GM10248 (cell line): ENCODE data around the gene CD300A.

ENCODE experiments used
- CTCF ChIA-PET: fragments of 300-600 bp; sonication (Branson Sonifier 250); formaldehyde crosslinking; extraction: SDS; loops from one replicate; lab custom pipeline; 2021; ENCODE audit warnings: antibody characterized with exemption; lab: Yijun Ruan, JAX
- POLR2A ChIA-PET: fragments of 350-650 bp; sonication (Branson Sonifier 250); formaldehyde crosslinking; extraction: SDS; loops from one replicate; lab custom pipeline; 2020; ENCODE audit warnings: antibody characterized with exemption; lab: Yijun Ruan, JAX
- DNase-seq: peaks from one replicate; pipeline ENCODE4 v3.0.0; 2012; ENCODE audit errors: extremely low spot score
- TF ChIP-seq, protein P1 (sequence below): IDR thresholded peaks from 2 replicates; pipeline ENCODE4 v1.5.1; 2012; ENCODE audit warnings: mild to moderate bottlenecking, low read depth; ENCODE audit errors: extremely low read depth, missing control alignments, control extremely low read depth

CD300A gene

DNA sequence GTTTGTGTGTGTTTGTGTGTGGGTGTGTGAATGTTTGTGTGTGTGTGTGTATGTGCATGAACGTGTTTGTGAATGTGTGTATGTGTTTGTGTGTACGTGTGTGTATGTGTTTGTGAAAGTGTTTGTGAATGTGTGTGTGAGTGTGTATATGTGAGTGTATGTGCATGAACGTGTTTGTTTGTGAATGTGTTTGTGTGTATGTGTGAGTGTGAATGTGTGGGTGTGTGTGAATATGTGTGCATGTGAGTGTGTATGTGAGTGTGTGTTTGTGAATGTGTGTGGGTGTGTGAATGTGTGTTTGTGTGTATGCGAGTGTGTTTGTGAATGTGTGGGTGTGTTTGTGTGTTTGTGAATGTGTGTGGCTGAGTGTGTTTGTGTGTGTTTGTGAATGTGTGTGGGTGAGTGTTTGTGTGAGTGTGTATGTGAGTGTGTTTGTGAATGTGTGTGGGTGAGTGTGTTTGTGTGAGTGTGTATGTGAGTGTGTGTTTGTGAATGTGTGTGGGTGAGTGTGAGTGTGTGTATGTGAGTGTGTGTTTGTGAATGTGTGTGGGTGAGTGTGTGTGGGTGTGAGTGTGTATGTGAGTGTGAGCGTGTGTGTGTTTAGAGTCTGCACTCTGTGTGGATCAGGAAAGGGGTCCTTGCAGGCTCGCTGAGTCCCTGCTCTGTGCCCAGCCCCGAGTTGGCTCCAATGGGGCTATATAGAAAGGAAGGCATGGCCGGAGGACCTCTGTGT lies 890 bp upstream of the CD300A start:
- no peak for DNase-seq
- ChIA-PET CTCF (interaction anchor here (1.4 kb wide), 2 partner anchors 8 to 10 kb away, joined by 6 to 10 read pairs; no protein-coding TSS in a partner anchor), POLR2A (no interaction called here)
- TF ChIP-seq, protein P1, sequence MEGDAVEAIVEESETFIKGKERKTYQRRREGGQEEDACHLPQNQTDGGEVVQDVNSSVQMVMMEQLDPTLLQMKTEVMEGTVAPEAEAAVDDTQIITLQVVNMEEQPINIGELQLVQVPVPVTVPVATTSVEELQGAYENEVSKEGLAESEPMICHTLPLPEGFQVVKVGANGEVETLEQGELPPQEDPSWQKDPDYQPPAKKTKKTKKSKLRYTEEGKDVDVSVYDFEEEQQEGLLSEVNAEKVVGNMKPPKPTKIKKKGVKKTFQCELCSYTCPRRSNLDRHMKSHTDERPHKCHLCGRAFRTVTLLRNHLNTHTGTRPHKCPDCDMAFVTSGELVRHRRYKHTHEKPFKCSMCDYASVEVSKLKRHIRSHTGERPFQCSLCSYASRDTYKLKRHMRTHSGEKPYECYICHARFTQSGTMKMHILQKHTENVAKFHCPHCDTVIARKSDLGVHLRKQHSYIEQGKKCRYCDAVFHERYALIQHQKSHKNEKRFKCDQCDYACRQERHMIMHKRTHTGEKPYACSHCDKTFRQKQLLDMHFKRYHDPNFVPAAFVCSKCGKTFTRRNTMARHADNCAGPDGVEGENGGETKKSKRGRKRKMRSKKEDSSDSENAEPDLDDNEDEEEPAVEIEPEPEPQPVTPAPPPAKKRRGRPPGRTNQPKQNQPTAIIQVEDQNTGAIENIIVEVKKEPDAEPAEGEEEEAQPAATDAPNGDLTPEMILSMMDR: no peak

DNA sequence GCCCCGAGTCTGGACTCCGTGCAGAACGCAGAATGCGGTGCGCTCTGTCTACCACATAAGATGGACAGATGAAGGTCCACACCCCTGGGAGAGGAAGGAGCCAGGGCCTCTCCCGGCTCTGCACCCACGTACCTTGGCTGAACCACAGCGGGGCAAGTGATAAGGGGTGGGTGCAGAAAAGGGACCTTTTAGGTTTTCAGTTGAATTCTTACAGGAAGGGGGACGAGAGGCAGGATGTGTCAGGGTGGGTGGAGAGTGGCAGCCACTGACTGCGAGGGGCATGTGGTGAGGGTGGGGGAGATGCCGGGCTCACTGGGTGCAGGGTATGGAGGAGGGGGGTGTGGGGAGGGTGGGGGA lies 372 bp downstream of the CD300A start:
- DNase-seq: no peak
- POLR2A ChIA-PET: no interaction called here
- CTCF ChIA-PET: interaction anchor here (0.7 to 1.4 kb wide), 5 partner anchors 9 to 99 kb away, joined by 3 to 10 read pairs (median 4); partner anchors contain the start of gene GPR142
- TF ChIP-seq, protein P1: no peak

DNA sequence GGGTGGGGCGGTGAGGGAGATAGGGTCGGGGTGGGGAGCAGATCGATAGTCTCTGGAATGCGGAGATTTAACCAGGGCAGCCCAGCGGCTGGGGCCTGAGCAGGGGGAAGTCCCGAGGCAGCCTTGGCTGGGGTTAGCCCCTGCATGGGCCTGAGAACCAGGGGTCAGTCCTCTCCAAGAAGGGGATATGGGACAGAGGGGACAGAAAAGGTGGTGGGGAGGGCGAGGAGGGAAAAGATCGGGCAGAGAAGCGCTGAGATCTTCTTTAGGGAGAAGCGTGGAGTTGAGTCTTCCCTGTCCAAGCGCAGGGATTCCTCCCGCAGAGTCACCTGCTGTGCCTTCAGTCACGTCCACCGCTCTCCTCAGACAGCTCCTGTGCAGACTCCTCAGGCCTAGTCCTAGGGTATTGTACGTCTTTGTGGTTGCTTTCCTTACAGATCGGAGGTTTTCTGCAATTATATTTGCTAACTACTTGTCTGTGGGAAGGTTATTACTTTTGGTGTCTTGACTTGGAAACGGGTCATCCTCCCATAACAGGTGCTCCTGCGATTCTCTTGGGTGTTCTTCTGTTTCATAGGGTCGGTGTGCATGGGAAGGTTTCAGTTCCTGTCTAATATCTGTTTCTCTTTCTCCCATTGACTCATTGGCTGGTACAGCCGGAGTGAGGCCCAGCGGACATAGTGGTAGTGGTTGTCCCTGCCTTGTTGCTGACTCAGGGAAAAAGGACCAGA lies 952 bp downstream of the CD300A start:
- DNase-seq: peak; percentile 82
- ChIA-PET POLR2A (interaction anchor here (1.1 kb wide), 1 partner anchor 45 kb away, joined by 3 read pairs; no protein-coding TSS in a partner anchor), CTCF (interaction anchor here (1.1 to 1.9 kb wide), 3 partner anchors 9 to 86 kb away, joined by 3 to 12 read pairs (median 3); no protein-coding TSS in a partner anchor)

DNA sequence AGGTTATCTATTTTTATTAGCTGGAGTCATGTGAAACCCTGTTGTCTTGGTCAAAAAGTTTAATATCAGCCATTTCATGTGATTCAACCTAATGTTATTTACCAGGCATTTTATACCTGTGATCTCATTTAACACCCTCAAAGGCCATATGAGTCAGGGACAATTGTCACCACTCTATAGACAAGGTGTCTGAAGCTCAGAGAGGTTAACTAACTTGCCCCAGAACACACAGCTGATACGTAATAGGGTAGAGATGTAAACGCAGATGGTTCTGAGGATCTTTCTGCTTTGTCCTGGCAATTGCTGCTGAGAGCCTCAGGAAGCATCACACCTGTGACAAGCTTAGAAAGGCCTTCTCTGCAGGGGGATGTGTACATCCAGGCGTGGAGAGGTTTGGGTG lies 4.9 kb downstream of the CD300A start:
- ChIA-PET POLR2A (no interaction called here), CTCF (interaction anchor here (0.9 to 3.4 kb wide), 12 partner anchors 8 to 102 kb away, joined by 3 to 14 read pairs (median 4); no protein-coding TSS in a partner anchor)
- TF ChIP-seq, protein P1: no peak
- no peak for DNase-seq

More for the DNA sequence above, 952 bp downstream of the CD300A start:
- TF ChIP-seq, protein P1: no peak

DNA sequence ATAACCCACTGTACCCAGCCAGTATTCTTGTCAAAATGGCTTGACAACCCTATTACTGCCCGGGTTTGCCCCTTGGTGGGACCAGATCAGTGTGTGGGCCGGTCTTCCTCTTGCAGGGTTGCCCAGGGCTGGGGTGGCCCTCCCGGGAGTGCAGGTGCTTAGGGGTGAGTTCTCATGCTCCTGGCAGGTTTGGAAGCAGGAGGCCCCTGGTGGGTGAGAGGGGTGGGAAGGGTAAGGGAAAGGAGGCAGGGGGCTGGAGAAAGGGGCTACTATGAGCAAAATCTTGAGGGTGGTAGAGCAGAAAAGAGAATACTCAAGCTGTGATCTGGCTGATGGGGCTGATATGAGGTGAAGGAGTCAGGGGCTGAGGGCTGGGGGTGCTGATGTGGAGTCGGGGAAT lies 6.5 kb downstream of the CD300A start:
- ChIA-PET POLR2A (no interaction called here), CTCF (interaction anchor here (1.2 to 2.5 kb wide), 4 partner anchors 15 to 94 kb away, joined by 3 to 14 read pairs (median 4); no protein-coding TSS in a partner anchor)
- no peak for DNase-seq
- TF ChIP-seq, protein P1: no peak

DNA sequence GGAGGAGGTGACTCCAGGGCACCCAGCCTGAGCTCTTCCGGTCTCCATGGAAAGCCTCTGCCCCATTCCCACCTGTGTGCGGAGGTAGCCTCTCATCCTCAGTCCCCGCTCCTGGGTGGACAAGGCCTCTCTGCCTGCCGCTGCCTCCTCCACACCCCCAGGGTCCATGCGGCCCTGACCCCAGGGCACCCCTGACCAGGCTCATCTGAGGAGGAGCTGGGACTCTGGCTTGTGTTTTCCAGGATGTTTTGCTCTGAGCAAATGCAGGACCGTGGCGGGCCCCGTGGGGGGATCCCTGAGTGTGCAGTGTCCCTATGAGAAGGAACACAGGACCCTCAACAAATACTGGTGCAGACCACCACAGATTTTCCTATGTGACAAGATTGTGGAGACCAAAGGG lies 6.9 kb downstream of the CD300A start:
- POLR2A ChIA-PET: no interaction called here
- TF ChIP-seq, protein P1: no peak
- CTCF ChIA-PET: interaction anchor here (1.2 to 2.5 kb wide), 3 partner anchors 16 to 94 kb away, joined by 3 to 14 read pairs (median 5); no protein-coding TSS in a partner anchor
- no peak for DNase-seq
